GM23338 (cell line): ENCODE measurements around the gene MAD1L1. TPM values are rescaled to one million over a fixed set of nuclear protein-coding genes. Genes with fewer than 3 reads are reported as not detected.

Experiments
- ATAC-seq: fragments of 200-7000 bp; cut with Tn5 transposase; 3 replicates; pipeline ENCODE4 v1.9.1; 2020
- DNase-seq: peaks from one replicate; pipeline ENCODE4 v3.0.0-alpha.2; 2015; ENCODE audit warnings: low spot score
- H2AFZ ChIP-seq: fragments of 200-600 bp; sonication (generic); 2 replicates; pipeline ENCODE4 v1.8.0; 2016; ENCODE audit warnings: antibody characterized with exemption, mild to moderate bottlenecking, moderate library complexity
- H3F3A ChIP-seq: fragments of 200-600 bp; sonication (generic); replicated peaks from 2 replicates; pipeline ENCODE4 v1.8.0; 2017; ENCODE audit warnings: antibody characterized with exemption, mixed run types, low read depth
- H3K27ac ChIP-seq: fragments of 200-600 bp; sonication (generic); 2 replicates; pipeline ENCODE4 v1.6.1; 2016; ENCODE audit warnings: low read depth
- H3K27me3 ChIP-seq: fragments of 200-600 bp; sonication (generic); 2 replicates; pipeline ENCODE4 v1.8.0; 2016; ENCODE audit warnings: mild to moderate bottlenecking, mixed run types, moderate library complexity; ENCODE audit not compliant: insufficient read depth
- H3K36me3 ChIP-seq: fragments of 200-600 bp; sonication (generic); 2 replicates; pipeline ENCODE4 v1.8.0; 2016; ENCODE audit warnings: mild to moderate bottlenecking; ENCODE audit not compliant: insufficient read depth
- H3K4me1 ChIP-seq: fragments of 200-600 bp; sonication (generic); 2 replicates; pipeline ENCODE4 v1.8.0; 2016; ENCODE audit warnings: mild to moderate bottlenecking, moderate library complexity; ENCODE audit not compliant: insufficient read depth
- H3K4me2 ChIP-seq: fragments of 200-600 bp; sonication (generic); 2 replicates; pipeline ENCODE4 v1.7.1; 2017; ENCODE audit warnings: mixed run types
- H3K4me3 ChIP-seq: fragments of 200-600 bp; sonication (generic); 2 replicates; pipeline ENCODE4 v1.6.1; 2016; ENCODE audit warnings: mixed run types
- H3K79me2 ChIP-seq: fragments of 200-600 bp; sonication (generic); replicated peaks from 2 replicates; pipeline ENCODE4 v1.8.0; 2017; ENCODE audit warnings: mild to moderate bottlenecking; ENCODE audit not compliant: insufficient read depth
- H3K9me2 ChIP-seq: fragments of 200-600 bp; sonication (generic); 2 replicates; pipeline ENCODE4 v1.8.0; 2017; ENCODE audit not compliant: insufficient read depth
- H4K20me1 ChIP-seq: fragments of 200-600 bp; sonication (generic); replicated peaks from 2 replicates; pipeline ENCODE4 v1.8.0; 2017; ENCODE audit warnings: mild to moderate bottlenecking; ENCODE audit not compliant: insufficient read depth
- H3K27ac Mint-ChIP-seq: 2 replicates; pipeline ENCODE4 v1.8.0; 2020; ENCODE audit warnings: inconsistent platforms, mild to moderate bottlenecking, moderate library complexity, mixed read lengths
- H3K27me3 Mint-ChIP-seq: 3 replicates; pipeline ENCODE4 v1.8.0; 2022; ENCODE audit warnings: low read depth, mild to moderate bottlenecking, moderate library complexity, mixed read lengths, inconsistent platforms; ENCODE audit not compliant: insufficient read depth, poor library complexity
- H3K36me3 Mint-ChIP-seq: 3 replicates; pipeline ENCODE4 v1.8.0; 2021; ENCODE audit warnings: low read depth, mild to moderate bottlenecking, inconsistent platforms, moderate library complexity, mixed read lengths
- H3K4me1 Mint-ChIP-seq: 3 replicates; pipeline ENCODE4 v1.8.0; 2020; ENCODE audit warnings: mild to moderate bottlenecking, inconsistent platforms, mixed read lengths
- H3K4me3 Mint-ChIP-seq: 3 replicates; pipeline ENCODE4 v1.8.0; 2021; ENCODE audit warnings: moderate library complexity, mild to moderate bottlenecking, inconsistent platforms, mixed read lengths
- H3K9me3 Mint-ChIP-seq: 3 replicates; pipeline ENCODE4 v1.8.0; 2020; ENCODE audit warnings: moderate library complexity, mild to moderate bottlenecking, inconsistent platforms, mixed read lengths
- CREB1 ChIP-seq: fragments of 250-450 bp; sonication (Bioruptor Pico); IDR thresholded peaks from 2 replicates; pipeline ENCODE4 v1.5.0; 2020; ENCODE audit warnings: low read depth, mild to moderate bottlenecking, moderate library complexity
- CTCF ChIP-seq, 2 experiments: fragments of 200-600 bp in 1 of 2; sonication (generic) in 1 of 2; conservative IDR thresholded peaks; 2 replicates each; pipeline versions ENCODE4 v1.5.1 to v1.6.1; 2016 to 2017; ENCODE audit warnings: antibody characterized with exemption in 2 of 2, low read depth in 2 of 2, mild to moderate bottlenecking in 2 of 2, moderate library complexity in 1 of 2
- ETS1 ChIP-seq: IDR thresholded peaks from 2 replicates; pipeline ENCODE4 v1.6.1; 2016; ENCODE audit warnings: antibody characterized with exemption
- EZH2 ChIP-seq: fragments of 200-600 bp; sonication (generic); IDR thresholded peaks from one replicate; pipeline ENCODE4 v1.8.0; 2017; ENCODE audit warnings: antibody characterized with exemption, mild to moderate bottlenecking, low read depth; ENCODE audit not compliant: unreplicated experiment
- EZH2phosphoT487 ChIP-seq: fragments of 200-600 bp; sonication (generic); IDR thresholded peaks from one replicate; pipeline ENCODE4 v1.8.1; 2018; ENCODE audit warnings: antibody characterized with exemption; ENCODE audit not compliant: unreplicated experiment
- JUNB ChIP-seq: IDR thresholded peaks from one replicate; pipeline ENCODE4 v1.6.1; 2016; ENCODE audit warnings: antibody characterized with exemption; ENCODE audit not compliant: unreplicated experiment
- NANOG ChIP-seq: IDR thresholded peaks from 2 replicates; pipeline ENCODE4 v1.6.1; 2016; ENCODE audit warnings: antibody characterized with exemption, borderline replicate concordance
- POLR2AphosphoS5 ChIP-seq: IDR thresholded peaks from 2 replicates; pipeline ENCODE4 v1.6.1; 2016; ENCODE audit warnings: antibody characterized with exemption, low read depth
- STAT1 ChIP-seq: IDR thresholded peaks from one replicate; pipeline ENCODE4 v1.6.1; 2016; ENCODE audit warnings: antibody characterized with exemption; ENCODE audit not compliant: unreplicated experiment
- ZNF114 ChIP-seq: fragments of 250-450 bp; sonication (Bioruptor Pico); IDR thresholded peaks from 2 replicates; pipeline ENCODE4 v1.5.0; 2020; ENCODE audit warnings: mild to moderate bottlenecking, moderate library complexity
- ZNF462 ChIP-seq: fragments of 250-450 bp; sonication (Bioruptor Pico); IDR thresholded peaks from 2 replicates; pipeline ENCODE4 v1.5.0; 2020; ENCODE audit warnings: mild to moderate bottlenecking, moderate library complexity
- polyA plus RNA-seq: library from polyadenylated mRNA; unstranded; fragments of >200 nt; fragmentation: Nextera tagmentation; extraction: Ambion mirVana; gene quantifications from 2 replicates; pipeline ENCODE4 v1.2.1, GENCODE V29; 2016
- total RNA-seq: library from RNA; depleted of rRNA; stranded (reverse); fragments of >200 nt; shearing (Covaris generic); gene quantifications from 2 replicates; pipeline ENCODE4 v1.2.3, GENCODE V29; 2014

Gene MAD1L1
- total and polyA plus RNA-seq, 2 experiments from 2014 or later = 40.3 to 59.3 TPM

DNA sequence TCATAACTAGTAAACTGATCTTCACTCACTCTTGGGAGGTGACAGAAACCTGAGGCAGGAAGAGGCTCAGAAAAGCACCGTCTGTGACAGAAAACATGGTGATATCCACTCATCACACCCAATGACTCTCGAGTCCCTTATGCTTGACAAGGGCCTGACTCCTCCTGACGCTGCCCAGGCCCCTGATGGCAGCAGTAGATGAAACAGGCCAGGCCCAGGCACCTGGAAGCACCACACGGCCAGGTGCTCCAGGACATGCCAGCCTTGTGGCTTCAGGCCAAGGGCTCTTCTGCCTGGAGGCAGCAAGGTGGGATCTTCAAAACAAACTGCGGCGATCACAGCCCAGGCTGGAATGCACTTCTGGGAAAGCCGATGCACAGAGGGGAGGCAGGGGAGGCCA, 89.3 kb downstream of the MAD1L1 start (continued):
- no peak for TF ChIP-seq NANOG

- no peaks in the 10 kb centered on the region for H3K79me2 ChIP-seq
- no peak overlapping the region for H3K4me3 ChIP-seq
- no peaks in the 10 kb centered on the region for H3F3A ChIP-seq
- no peaks in the 10 kb centered on the region for H3K9me3 Mint-ChIP-seq
- no peaks in the 10 kb centered on the region for H3K27me3 ChIP-seq
- H3K27ac ChIP-seq = no peak overlapping the region
- DNase-seq = no peak
- no peak overlapping the region for H3K27ac Mint-ChIP-seq
- no peaks in the 10 kb centered on the region for H3K4me1 ChIP-seq
- no peak overlapping the region for H3K4me3 Mint-ChIP-seq
- H3K36me3 Mint-ChIP-seq = peaks cover 21% of the 10 kb centered on the region
- H2AFZ ChIP-seq = no peak overlapping the region
- H3K9me2 ChIP-seq = no peaks in the 10 kb centered on the region
- TF ChIP-seq NANOG = no peak
- no peak for TF ChIP-seq JUNB
- TF ChIP-seq CREB1 (CRISPR knock-in tag) = no peak
- no peak for TF ChIP-seq POLR2AphosphoS5
- no peak for TF ChIP-seq CTCF (conservative IDR thresholded peaks at IDR 0.05; ENCODE audit: low read depth in 2 of 2)
- no peak for TF ChIP-seq STAT1
- TF ChIP-seq EZH2phosphoT487 = no peak
- TF ChIP-seq ZNF114 (CRISPR knock-in tag) = no peak
- no peak for TF ChIP-seq ETS1
- no peak for TF ChIP-seq EZH2
- TF ChIP-seq ZNF462 = no peak
- no peaks in the 10 kb centered on the region for H4K20me1 ChIP-seq
- H3K27me3 Mint-ChIP-seq = peaks cover 10% of the 10 kb centered on the region
- no peak overlapping the region for H3K4me2 ChIP-seq
- ATAC-seq = no peak
- H3K36me3 ChIP-seq = 0 out of 2 replicates have a peak, but pooled peaks cover 3% of the 10 kb centered on the region
- peaks cover 9% of the 10 kb centered on the region; the same call in 2 of the 3 replicates for H3K4me1 Mint-ChIP-seq
Observed at GRCh38 chr7:2142386-2142785, 90.4 kb downstream of the MAD1L1 start.
